Stimulated activated CD8-positive, alpha-beta memory T cell treated with anti-CD3 and anti-CD28 coated beads, Interleukin-4, amount 100 ng/mL, for 48 hours (primary cell): ENCODE results near the gene CDX2.

Experiments used
- DNase-seq: peaks from one replicate; pipeline ENCODE4 v3.0.0-alpha.2; 2020

Gene CDX2

GRCh38 chr13:27978301-27978968 lies 9.3 kb upstream of the CDX2 start:
- no peak for DNase-seq

GRCh38 chr13:27977476-27978300 lies 8.6 kb upstream of the CDX2 start:
- DNase-seq: no peak

GRCh38 chr13:27976362-27977091 lies 7.4 kb upstream of the CDX2 start:
- no peak for DNase-seq

- DNase-seq: no peak
These were observed 6.6 kb upstream of the CDX2 start for GRCh38 chr13:27975564-27976361.

- no peak for DNase-seq
These were observed 5.0 kb upstream of the CDX2 start for GRCh38 chr13:27973961-27974662.

GRCh38 chr13:27973291-27973690 lies 4.2 kb upstream of the CDX2 start:
- no peak for DNase-seq

- DNase-seq: no peak
These were observed 3.3 kb upstream of the CDX2 start for GRCh38 chr13:27972478-27972820.

- no peak for DNase-seq
These were observed 2.8 kb upstream of the CDX2 start for GRCh38 chr13:27971776-27972477.

GRCh38 chr13:27971236-27971645 lies 2.1 kb upstream of the CDX2 start:
- DNase-seq: no peak

- no peak for DNase-seq
These were observed 1.5 kb upstream of the CDX2 start for GRCh38 chr13:27970382-27971235.

- no peak for DNase-seq
These were observed 733 bp upstream of the CDX2 start for GRCh38 chr13:27969866-27970229.

- DNase-seq: no peak
These were observed 616 bp downstream of the CDX2 start for GRCh38 chr13:27968316-27969081.

- DNase-seq: no peak
These were observed 1.3 kb downstream of the CDX2 start for GRCh38 chr13:27967736-27968315.

- DNase-seq: no peak
These were observed 1.8 kb downstream of the CDX2 start for GRCh38 chr13:27967203-27967735.

GRCh38 chr13:27966641-27967202 lies 2.4 kb downstream of the CDX2 start:
- no peak for DNase-seq

GRCh38 chr13:27965740-27966640 lies 3.1 kb downstream of the CDX2 start:
- no peak for DNase-seq

- no peak for DNase-seq
These were observed 3.8 kb downstream of the CDX2 start for GRCh38 chr13:27965343-27965739.
